Measurements from ENCODE around the gene CPSF4. TPM values are rescaled to one million over a fixed set of nuclear protein-coding genes. Genes with fewer than 3 reads are reported as not detected.
A peak's percentile ranks its signal among the peaks of the same experiment; 100 is the strongest.

CPSF4 gene
- polyA plus RNA-seq, 3 donors, result 11.6 to 56.3 (median 12.3) TPM

GRCh38 chr7:99499371-99499720, 60.6 kb downstream of the CPSF4 start:
- TF ChIP-seq CTCF (IDR thresholded peaks at IDR 0.05), result no peak
- peaks cover 73% of the 10 kb centered on the region for H3K79me2 ChIP-seq (ENCODE audit: insufficient read depth, low read length)
- H3K36me3 Mint-ChIP-seq, result peaks cover 24 to 38% of the 10 kb centered on the region in 2 donors
- no peaks in the 10 kb centered on the region for H3K27me3 ChIP-seq (ENCODE audit: control insufficient read depth in 2 of 2, insufficient read depth in 2 of 2, low read length in 2 of 2)
- H3K27me3 Mint-ChIP-seq (ENCODE audit: low read depth in 3 of 3), result no peaks in the 10 kb centered on the region
- peak overlapping the region; percentile 97 for H3K9ac ChIP-seq (ENCODE audit: insufficient read depth, low read length, poor library complexity, severe bottlenecking)
- peak overlapping the region; percentile 72 for H2AFZ ChIP-seq (ENCODE audit: insufficient read depth, low read depth, low read length, poor library complexity, severe bottlenecking)
- H3K9me3 Mint-ChIP-seq, result peaks cover 7 to 19% (median 12%) of the 10 kb centered on the region in 7 donors
- 0% methylated on average over 11 of the region's 14 CpGs for WGBS (ENCODE audit: insufficient coverage)
- H4K20me1 ChIP-seq (ENCODE audit: insufficient read depth, low read length), result peaks cover 41% of the 10 kb centered on the region
- peak overlapping the region; percentile 91 for H3K4me2 ChIP-seq (replicated peaks; ENCODE audit: extremely low read depth, low read length, poor library complexity, severe bottlenecking)
- H3K4me3 ChIP-seq (replicated peaks in 1 of 3; ENCODE audit: low read depth in 2 of 3, low read length in 3 of 3), result peak overlapping the region; percentile 71 to 100 (median 99)
- peak overlapping the region; percentile 99 to 100 for H3K4me3 Mint-ChIP-seq
- intact Hi-C loops (cut with micrococcal nuclease), result loop anchor here in 1 of 2 donors (2.0 kb wide), 1 partner anchor 27 kb away; the partner anchor contains the start of gene ZNF789
- H3K36me3 ChIP-seq (replicated peaks in 1 of 2; ENCODE audit: control insufficient read depth in 1 of 2, insufficient read depth in 2 of 2, low read length in 2 of 2), result peaks cover 28 to 38% of the 10 kb centered on the region in 2 donors
- peak; percentile 66 to 84 (median 84) for DNase-seq
- H3K27ac ChIP-seq (ENCODE audit: low read depth in 1 of 2, low read length in 2 of 2), result peak overlapping the region; percentile 100
- peaks cover 29 to 33% of the 10 kb centered on the region in 2 donors for H3K4me1 ChIP-seq (ENCODE audit: control insufficient read depth in 1 of 2, insufficient read depth in 2 of 2, low read length in 2 of 2)
- peak overlapping the region; percentile 97 to 100 (median 99) for H3K27ac Mint-ChIP-seq
- peaks cover 7 to 17% of the 10 kb centered on the region in 2 donors for H3K9me3 ChIP-seq (replicated peaks in 1 of 2; ENCODE audit: control insufficient read depth in 1 of 2, insufficient read depth in 1 of 2, low read length in 2 of 2)
- peaks cover 23% of the 10 kb centered on the region for H3K4me1 Mint-ChIP-seq

GRCh38 chr7:99499721-99500636, 61.2 kb downstream of the CPSF4 start, which contains the start of gene ZNF394:
ZNF394 (minus strand) TSS chr7:99500281; CDS start chr7:99500093, 188 bp downstream.
- peaks cover 23% of the 10 kb centered on the region for H3K4me1 Mint-ChIP-seq
- Histone ChIP-seq H3K9ac (ENCODE audit: insufficient read depth, low read length, poor library complexity, severe bottlenecking) (peak within 1 kb of the TSS; percentile 97), H3K4me3 (replicated peaks in 1 of 3; ENCODE audit: low read depth in 2 of 3, low read length in 3 of 3) (peak within 1 kb of the TSS; percentile 71 to 100 (median 99)), H3K36me3 (replicated peaks in 1 of 2; ENCODE audit: control insufficient read depth in 1 of 2, insufficient read depth in 2 of 2, low read length in 2 of 2) (peaks cover 21 to 32% of the 10 kb centered on the region in 2 donors), H3K4me1 (ENCODE audit: control insufficient read depth in 1 of 2, insufficient read depth in 2 of 2, low read length in 2 of 2) (peaks cover 29 to 34% of the 10 kb centered on the region in 2 donors), H4K20me1 (ENCODE audit: insufficient read depth, low read length) (peaks cover 36% of the 10 kb centered on the region), H3K79me2 (ENCODE audit: insufficient read depth, low read length) (peaks cover 67% of the 10 kb centered on the region), H3K27me3 (ENCODE audit: control insufficient read depth in 2 of 2, insufficient read depth in 2 of 2, low read length in 2 of 2) (no peaks in the 10 kb centered on the region), H3K4me2 (replicated peaks; ENCODE audit: extremely low read depth, low read length, poor library complexity, severe bottlenecking) (peak within 1 kb of the TSS; percentile 91), H3K9me3 (replicated peaks in 1 of 2; ENCODE audit: control insufficient read depth in 1 of 2, insufficient read depth in 1 of 2, low read length in 2 of 2) (peaks cover under 1 to 10% of the 10 kb centered on the region in 2 donors), H2AFZ (ENCODE audit: insufficient read depth, low read depth, low read length, poor library complexity, severe bottlenecking) (peak within 1 kb of the TSS; percentile 72), H3K27ac (ENCODE audit: low read depth in 1 of 2, low read length in 2 of 2) (peak within 1 kb of the TSS; percentile 100)
- intact Hi-C loops (cut with micrococcal nuclease), result loop anchor here in 1 of 2 donors (2.0 to 10.0 kb wide), 3 partner anchors 27 to 117 kb away; partner anchors contain the start of genes BUD31, PDAP1, ZNF789 and ZSCAN25
- H3K27ac Mint-ChIP-seq, result peak within 1 kb of the TSS; percentile 97 to 100 (median 99)
- peaks cover 18 to 32% of the 10 kb centered on the region in 2 donors for H3K36me3 Mint-ChIP-seq
- peak; percentile 87 to 89 (median 89) for DNase-seq
- no peak for TF ChIP-seq CTCF (IDR thresholded peaks at IDR 0.05)
- peaks cover 5 to 13% (median 7%) of the 10 kb centered on the region in 7 donors for H3K9me3 Mint-ChIP-seq
- peak within 1 kb of the TSS; percentile 99 to 100 for H3K4me3 Mint-ChIP-seq
- H3K27me3 Mint-ChIP-seq (ENCODE audit: low read depth in 3 of 3), result no peaks in the 10 kb centered on the region
- WGBS (ENCODE audit: insufficient coverage), result under 1% methylated on average over 59 of the region's 68 CpGs
